SK-N-MC (cell line): ENCODE results near the gene TESPA1.

Source experiments
- EZH2 ChIP-seq: fragments of 200-600 bp; sonication (generic); IDR thresholded peaks from one replicate; pipeline ENCODE4 v1.6.1; 2017; ENCODE audit warnings: antibody characterized with exemption
- FOXP2 ChIP-seq: optimal IDR thresholded peaks from 2 replicates; pipeline ENCODE3; 2011; ENCODE audit warnings: mild to moderate bottlenecking, moderate library complexity; ENCODE audit not compliant: insufficient read depth; ENCODE audit errors: extremely low read length, control extremely low read depth
- POLR2AphosphoS5 ChIP-seq: IDR thresholded peaks from 2 replicates; pipeline ENCODE4 v1.6.1; 2012; ENCODE audit warnings: mild to moderate bottlenecking, low read depth, low read length, borderline replicate concordance

GRCh38 chr12:55034218-55034617, 49.7 kb upstream of the TESPA1 start:
- no peak for TF ChIP-seq EZH2
- no peak for TF ChIP-seq POLR2AphosphoS5
- TF ChIP-seq FOXP2, result no peak
